HepG2 (cell line): ENCODE data around the gene GLYR1. TPM values are rescaled to one million over a fixed set of nuclear protein-coding genes. Genes with fewer than 3 reads are reported as not detected.

Experiments
- ARID2 ChIP-seq: sonication (generic); formaldehyde crosslinking; IDR thresholded peaks from 2 replicates; pipeline ENCODE4 v1.8.1; 2022; ENCODE audit warnings: mild to moderate bottlenecking, missing genetic modification reagents, borderline replicate concordance
- BCL6 ChIP-seq: IDR thresholded peaks from 2 replicates; pipeline ENCODE4 v1.6.1; 2016; ENCODE audit warnings: missing genetic modification reagents, missing compliant biosample characterization
- CCDC6 ChIP-seq: sonication (generic); formaldehyde crosslinking; IDR thresholded peaks from 2 replicates; pipeline ENCODE4 v1.8.1; 2022; ENCODE audit warnings: mild to moderate bottlenecking, missing genetic modification reagents, moderate library complexity
- FOSL1 ChIP-seq: sonication (generic); formaldehyde crosslinking; IDR thresholded peaks from 2 replicates; pipeline ENCODE4 v1.9.0; 2021; ENCODE audit warnings: missing genetic modification reagents, borderline replicate concordance
- KAT8 ChIP-seq: IDR thresholded peaks from 2 replicates; pipeline ENCODE4 v1.6.1; 2016; ENCODE audit warnings: missing genetic modification reagents, missing compliant biosample characterization
- KDM1A ChIP-seq: IDR thresholded peaks from 2 replicates; pipeline ENCODE4 v1.6.1; 2016; ENCODE audit warnings: missing compliant biosample characterization
- NRL ChIP-seq: sonication (generic); formaldehyde crosslinking; IDR thresholded peaks from 2 replicates; pipeline ENCODE4 v1.5.0; 2020; ENCODE audit warnings: missing genetic modification reagents, mild to moderate bottlenecking, moderate library complexity, borderline replicate concordance
- PLRG1 ChIP-seq: fragments of 450-650 bp; conservative IDR thresholded peaks from 2 replicates; pipeline ENCODE4 v1.6.1; 2016
- POLR2AphosphoS2 ChIP-seq: IDR thresholded peaks from 2 replicates; pipeline ENCODE4 v1.6.1; 2011; ENCODE audit warnings: low read depth, low read length, improper control_type of control experiment
- REXO4 ChIP-seq: sonication (generic); formaldehyde crosslinking; IDR thresholded peaks from 2 replicates; pipeline ENCODE4 v1.8.0; 2022; ENCODE audit warnings: missing genetic modification reagents, mild to moderate bottlenecking, borderline replicate concordance
- SALL1 ChIP-seq: sonication (generic); formaldehyde crosslinking; IDR thresholded peaks from 2 replicates; pipeline ENCODE4 v1.8.0; 2022; ENCODE audit warnings: mild to moderate bottlenecking, missing genetic modification reagents
- SRSF4 ChIP-seq: fragments of 200-400 bp; formaldehyde crosslinking; IDR thresholded peaks from one replicate; pipeline ENCODE4 v1.6.1; 2018; ENCODE audit warnings: mild to moderate bottlenecking, low read depth, low read length, moderate library complexity; ENCODE audit not compliant: poor library complexity, severe bottlenecking
- TBP ChIP-seq: sonication (generic); formaldehyde crosslinking; IDR thresholded peaks from 2 replicates; pipeline ENCODE4 v1.5.0; 2020; ENCODE audit warnings: missing genetic modification reagents
- U2AF1 ChIP-seq: fragments of 200-400 bp; formaldehyde crosslinking; optimal IDR thresholded peaks from 2 replicates; pipeline ENCODE3; 2017; ENCODE audit warnings: mild to moderate bottlenecking, low read depth, low read length
- YY1 ChIP-seq: IDR thresholded peaks from 2 replicates; pipeline ENCODE4 v1.6.1; 2011; ENCODE audit warnings: low read length, low read depth, moderate library complexity, mild to moderate bottlenecking; ENCODE audit not compliant: insufficient read depth, insufficient replicate concordance
- ZBTB8A ChIP-seq: sonication (generic); formaldehyde crosslinking; IDR thresholded peaks from 2 replicates; pipeline ENCODE4 v1.4.0; 2020; ENCODE audit warnings: mild to moderate bottlenecking, low read depth, missing genetic modification reagents, borderline replicate concordance
- ZC3H13 ChIP-seq: sonication (generic); formaldehyde crosslinking; IDR thresholded peaks from 2 replicates; pipeline ENCODE4 v1.8.1; 2023; ENCODE audit warnings: mild to moderate bottlenecking, missing genetic modification reagents, moderate library complexity
- ZNF124 ChIP-seq: sonication (generic); formaldehyde crosslinking; IDR thresholded peaks from 2 replicates; pipeline ENCODE4 v1.4.0; 2020; ENCODE audit warnings: missing genetic modification reagents
- ZNF225 ChIP-seq: sonication (generic); formaldehyde crosslinking; IDR thresholded peaks from 2 replicates; pipeline ENCODE4 v1.4.0; 2020; ENCODE audit warnings: mild to moderate bottlenecking, missing genetic modification reagents
- ZNF468 ChIP-seq: sonication (generic); formaldehyde crosslinking; IDR thresholded peaks from 2 replicates; pipeline ENCODE4 v1.8.0; 2022; ENCODE audit warnings: mild to moderate bottlenecking, moderate library complexity, missing genetic modification reagents
- ZNF496 ChIP-seq: sonication (generic); formaldehyde crosslinking; IDR thresholded peaks from 2 replicates; pipeline ENCODE4 v1.8.1; 2023; ENCODE audit warnings: mild to moderate bottlenecking, moderate library complexity, missing genetic modification reagents; ENCODE audit not compliant: insufficient replicate concordance
- ZNF614 ChIP-seq: IDR thresholded peaks from 2 replicates; pipeline ENCODE4 v1.6.1; 2018; ENCODE audit warnings: missing biosample characterization, missing genetic modification reagents, inconsistent platforms, borderline replicate concordance
- ZNF616 ChIP-seq: sonication (generic); formaldehyde crosslinking; IDR thresholded peaks from 2 replicates; pipeline ENCODE4 v1.5.0; 2020; ENCODE audit warnings: low read depth, mild to moderate bottlenecking, missing genetic modification reagents
- ZNF646 ChIP-seq: sonication (generic); formaldehyde crosslinking; IDR thresholded peaks from 2 replicates; pipeline ENCODE4 v1.9.0; 2021; ENCODE audit warnings: mild to moderate bottlenecking, missing genetic modification reagents
- ZNF841 ChIP-seq: sonication (generic); formaldehyde crosslinking; IDR thresholded peaks from 2 replicates; pipeline ENCODE4 v1.8.1; 2023; ENCODE audit warnings: missing genetic modification reagents, borderline replicate concordance
- ZSCAN21 ChIP-seq: sonication (generic); formaldehyde crosslinking; IDR thresholded peaks from 2 replicates; pipeline ENCODE4 v1.8.0; 2022; ENCODE audit warnings: mild to moderate bottlenecking, missing genetic modification reagents, moderate library complexity, borderline replicate concordance
- polyA plus RNA-seq, 8 experiments: library from polyadenylated mRNA; depleted of rRNA in 3 of 8; stranded (reverse) in 7 of 8; unstranded in 1 of 8; fragments of >200 nt; fragmentation: Illumina TruSeq in 4 of 8; extraction: Trizol in 4 of 8; gene quantifications; 2 replicates each; pipeline versions ENCODE4 v1.2.1 to v1.2.3, GENCODE V29; 2011 to 2016; ENCODE audit warnings: low read depth in 4 of 8, missing spikeins in 1 of 8, mixed read lengths in 1 of 8; ENCODE audit not compliant: insufficient read depth in 1 of 8
- total RNA-seq, 5 experiments: library from RNA; depleted of rRNA; stranded (reverse); fragments of >200 nt; fragmentation: Illumina TruSeq; extraction: Trizol; gene quantifications; 2 replicates each; pipeline ENCODE4 v1.2.3, GENCODE V29; 2016; ENCODE audit warnings: low read depth in 1 of 5

GLYR1 gene
- total and polyA plus RNA-seq, 2 of the 13 experiments (the other 11 are each of a cell fraction or from before 2014, with no cell fraction given), result 28.3 to 48.7 TPM

- TF ChIP-seq ZNF646, result no peak
- TF ChIP-seq ARID2 (CRISPR knock-in tag), result no peak
- no peak for TF ChIP-seq PLRG1
- no peak for TF ChIP-seq KDM1A
- TF ChIP-seq ZNF616 (CRISPR knock-in tag), result no peak
- TF ChIP-seq ZNF468 (CRISPR knock-in tag), result no peak
- no peak for TF ChIP-seq TBP (CRISPR knock-in tag)
- no peak for TF ChIP-seq REXO4 (CRISPR knock-in tag)
- no peak for TF ChIP-seq BCL6 (CRISPR knock-in tag)
- no peak for TF ChIP-seq U2AF1
- TF ChIP-seq ZNF124, result 0 out of 2 replicates have a peak, but pooled peaks have one; percentile 38
- TF ChIP-seq ZBTB8A, result no peak
- no peak for TF ChIP-seq ZNF614 (CRISPR knock-in tag)
- 0 out of 2 replicates have a peak, but pooled peaks have one; percentile 8 for TF ChIP-seq SALL1
- TF ChIP-seq ZSCAN21, result peak; percentile 40
- TF ChIP-seq POLR2AphosphoS2, result no peak
- no peak for TF ChIP-seq NRL
- TF ChIP-seq YY1, result no peak
- no peak for TF ChIP-seq ZNF496
- no peak for TF ChIP-seq ZNF841 (CRISPR knock-in tag)
- no peak for TF ChIP-seq KAT8 (CRISPR knock-in tag)
- no peak for TF ChIP-seq ZC3H13 (CRISPR knock-in tag)
- TF ChIP-seq SRSF4, result no peak
- TF ChIP-seq FOSL1, result 0 out of 2 replicates have a peak, but pooled peaks have one; percentile 1
- no peak for TF ChIP-seq ZNF225 (CRISPR knock-in tag)
- peak; percentile 9; the same call in 1 of the 2 replicates for TF ChIP-seq CCDC6
Measured at GRCh38 chr16:4847774-4848587, 893 bp upstream of the GLYR1 start (continued).
